Mammary epithelial cell (primary cell): ENCODE results near the gene KPNA1.

ENCODE experiments used
- CTCF ChIP-seq, 2 donors: IDR thresholded peaks in 1 of 2; conservative IDR thresholded peaks in 1 of 2; 2 replicates each; pipeline ENCODE4 v1.5.1; 2011 to 2012; ENCODE audit warnings: inconsistent platforms in 2 of 2, low read length in 2 of 2, mild to moderate bottlenecking in 2 of 2, control low read depth in 1 of 2, low read depth in 1 of 2; ENCODE audit not compliant: insufficient read depth in 1 of 2; ENCODE audit errors: extremely low read depth in 1 of 2
- EZH2 ChIP-seq: IDR thresholded peaks from 2 replicates; pipeline ENCODE4 v1.6.1; 2012; ENCODE audit warnings: low read length, inconsistent platforms, borderline replicate concordance

- TF ChIP-seq CTCF (conservative IDR thresholded peaks at IDR 0.05 in 1 of 2, IDR thresholded peaks at IDR 0.05 in 1 of 2; ENCODE audit: extremely low read depth in 1 of 2, insufficient read depth in 1 of 2, low read depth in 1 of 2, low read length in 2 of 2) (no peak), EZH2 (no peak)
These were observed 63.4 kb downstream of the KPNA1 start for GRCh38 chr3:122451371-122451770.
